Neural progenitor cell (in vitro differentiated cells): ENCODE results near the gene LDLRAD4.

ENCODE experiments used
- CTCF ChIP-seq: fragments of 200-600 bp; sonication (generic); IDR thresholded peaks from 2 replicates; pipeline ENCODE4 v1.5.1; 2017; ENCODE audit warnings: antibody characterized with exemption, mild to moderate bottlenecking
- EZH2 ChIP-seq: fragments of 200-600 bp; sonication (generic); IDR thresholded peaks from 2 replicates; pipeline ENCODE4 v1.6.1; 2017; ENCODE audit warnings: antibody characterized with exemption, mild to moderate bottlenecking, moderate library complexity
- EZH2phosphoT487 ChIP-seq: fragments of 200-600 bp; sonication (generic); IDR thresholded peaks from 2 replicates; pipeline ENCODE4 v1.6.1; 2017; ENCODE audit warnings: antibody characterized with exemption

- TF ChIP-seq CTCF (no peak), EZH2 (no peak), EZH2phosphoT487 (no peak)
These were observed 14.6 kb downstream of the LDLRAD4 start for GRCh38 chr18:13232971-13233786.
